Gastrocnemius medialis (tissue), 4 donors: Measurements from ENCODE around the gene FAM228A. TPM values are rescaled to one million over a fixed set of nuclear protein-coding genes. Genes with fewer than 3 reads are reported as not detected.

ENCODE experiments used
- ATAC-seq, 2 donors: fragments of 150-250 bp; one replicate each; pipeline ENCODE4 v1.9.1; 2016
- DNase-seq, 2 donors: peaks; one replicate each; pipeline ENCODE4 v3.0.0-alpha.2; 2019
- H3K27ac ChIP-seq, 4 donors: fragments of 200-600 bp; sonication (generic); 1 replicate in 1 of 4; 2 replicates in 3 of 4; pipeline ENCODE4 v1.5.1; 2016 to 2018; ENCODE audit warnings: mild to moderate bottlenecking in 2 of 4, moderate library complexity in 1 of 4
- H3K27me3 ChIP-seq, 3 donors: fragments of 200-600 bp; sonication (generic) in 2 of 3; 1 replicate in 1 of 3; 2 replicates in 2 of 3; pipeline versions ENCODE4 v1.5.1 to v1.6.0; 2016 to 2019; ENCODE audit warnings: mild to moderate bottlenecking in 1 of 3, moderate library complexity in 1 of 3
- H3K36me3 ChIP-seq, 2 donors: fragments of 200-600 bp; sonication (generic) in 1 of 2; one replicate each; pipeline ENCODE4 v1.5.1; 2017 to 2018
- H3K4me1 ChIP-seq, 2 donors: fragments of 200-600 bp; sonication (generic) in 1 of 2; one replicate each; pipeline ENCODE4 v1.5.1; 2016 to 2017; ENCODE audit warnings: mild to moderate bottlenecking in 2 of 2
- H3K4me3 ChIP-seq, 4 donors: fragments of 200-600 bp; sonication (generic) in 3 of 4; 1 replicate in 1 of 4; 2 replicates in 3 of 4; pipeline ENCODE4 v1.5.1; 2016 to 2019; ENCODE audit warnings: mild to moderate bottlenecking in 2 of 4
- H3K9me3 ChIP-seq, 3 donors: fragments of 200-600 bp; sonication (generic) in 2 of 3; 1 replicate in 1 of 3; 2 replicates in 2 of 3; pipeline ENCODE4 v1.5.1; 2016 to 2019
- CTCF ChIP-seq, 5 experiments: fragments of 450-650 bp in 3 of 5; fragments of 200-600 bp in 2 of 5; sonication (generic) in 2 of 5; IDR thresholded peaks in 4 of 5; conservative IDR thresholded peaks in 1 of 5; 1 replicate in 4 of 5; 2 replicates in 1 of 5; pipeline ENCODE4 v1.5.1; 2016 to 2019; ENCODE audit warnings: antibody characterized with exemption in 5 of 5, mild to moderate bottlenecking in 3 of 5, moderate library complexity in 3 of 5
- POLR2A ChIP-seq, 2 donors: fragments of 450-650 bp; IDR thresholded peaks; one replicate each; pipeline ENCODE4 v1.6.1; 2017; ENCODE audit warnings: antibody characterized with exemption in 2 of 2, mild to moderate bottlenecking in 2 of 2, moderate library complexity in 2 of 2
- in situ Hi-C, 4 donors: fragments of 200-750 bp; cut with MboI; loops; one replicate each; pipeline versions ENCODE4 v1.15.0 to v1.8.0; 2017; ENCODE audit warnings: low sequenced_read_pairs in 4 of 4
- intact Hi-C: fragments of 100-400 bp; cut with DNase I; formaldehyde crosslinking; loops from one replicate; pipeline ENCODE4 v1.15.1; 2023; ENCODE audit warnings: low total_unique reads
- total RNA-seq, 4 donors: library from RNA; depleted of rRNA; stranded (reverse); fragments of >200 nt; gene quantifications; one replicate each; pipeline versions ENCODE4 v1.1.0 to v1.2.3, GENCODE V29; 2016

The FAM228A gene
- total RNA-seq, 4 donors from 2014 or later = 0.39 to 0.41 TPM; not detected in 2

DNA sequence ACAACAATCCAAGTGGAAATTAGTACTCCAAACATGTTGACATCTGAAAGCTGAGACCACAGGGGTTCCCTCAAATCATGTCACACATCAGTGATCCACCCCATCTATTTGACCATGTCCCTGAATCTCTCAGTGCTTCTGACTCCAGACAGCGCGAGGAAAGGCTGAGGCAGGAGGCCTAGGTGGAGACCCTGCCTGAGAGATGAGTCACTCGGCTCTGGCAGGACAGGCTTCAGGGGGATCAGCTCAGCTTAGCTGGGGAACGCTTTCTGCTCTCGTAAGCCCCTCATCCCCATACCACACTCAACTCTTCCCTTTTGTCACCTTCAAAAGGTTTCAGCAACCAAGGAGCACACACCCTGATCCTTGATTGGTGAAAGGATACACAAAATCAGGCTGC is 5.8 kb upstream of the FAM228A start:
- Histone ChIP-seq H3K27me3 (no peaks in the 10 kb centered on the region), H3K27ac (no peak overlapping the region), H3K4me1 (no peaks in the 10 kb centered on the region), H3K4me3 (no peak overlapping the region), H3K36me3 (no peaks in the 10 kb centered on the region), H3K9me3 (no peaks in the 10 kb centered on the region)
- intact Hi-C loops = no loop called here
- TF ChIP-seq POLR2A (IDR thresholded peaks at IDR 0.05) (no peak), CTCF (IDR thresholded peaks at IDR 0.05 in 4 of 5, conservative IDR thresholded peaks at IDR 0.05 in 1 of 5) (no peak)
- no peak for DNase-seq
- in situ Hi-C loops = no loop called here
- ATAC-seq = no peak

DNA sequence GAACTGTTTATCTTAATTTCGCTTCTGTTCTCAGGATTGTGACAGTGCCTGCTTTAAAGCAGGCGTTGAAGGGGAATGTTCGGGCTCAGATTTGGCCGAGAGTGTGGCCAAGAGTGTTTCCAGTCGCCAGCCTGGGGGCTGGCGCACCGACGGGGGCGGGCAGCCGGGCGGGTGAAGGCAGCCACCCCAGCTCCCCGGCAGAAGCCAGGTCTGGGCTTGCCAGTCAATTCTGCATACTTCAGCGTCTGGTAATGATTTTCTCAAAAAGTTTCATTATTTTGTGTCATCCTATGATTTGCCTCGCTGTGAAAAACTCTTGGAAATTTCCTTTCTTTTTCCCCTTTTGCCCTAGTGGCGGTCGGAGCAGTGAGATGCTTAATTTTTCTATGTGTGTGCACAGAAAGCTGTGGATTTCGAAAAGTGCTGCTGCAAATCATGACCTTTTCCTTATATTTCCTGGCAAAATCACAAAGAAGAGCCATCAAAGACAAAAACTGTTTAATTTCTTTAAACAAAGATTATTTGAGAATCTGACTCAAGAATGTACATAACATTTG is 856 bp downstream of the FAM228A start:
- no peaks in the 10 kb centered on the region for H3K4me1 ChIP-seq
- no peak overlapping the region for H3K27ac ChIP-seq
- TF ChIP-seq POLR2A (IDR thresholded peaks at IDR 0.05) = no peak
- no peak for TF ChIP-seq CTCF (IDR thresholded peaks at IDR 0.05 in 4 of 5, conservative IDR thresholded peaks at IDR 0.05 in 1 of 5)
- H3K27me3 ChIP-seq = no peaks in the 10 kb centered on the region
- H3K4me3 ChIP-seq = no peak overlapping the region
- in situ Hi-C loops = no loop called here
- H3K9me3 ChIP-seq = no peaks in the 10 kb centered on the region
- DNase-seq = no peak
- intact Hi-C loops = no loop called here
- ATAC-seq = no peak
- H3K36me3 ChIP-seq = no peaks in the 10 kb centered on the region

DNA sequence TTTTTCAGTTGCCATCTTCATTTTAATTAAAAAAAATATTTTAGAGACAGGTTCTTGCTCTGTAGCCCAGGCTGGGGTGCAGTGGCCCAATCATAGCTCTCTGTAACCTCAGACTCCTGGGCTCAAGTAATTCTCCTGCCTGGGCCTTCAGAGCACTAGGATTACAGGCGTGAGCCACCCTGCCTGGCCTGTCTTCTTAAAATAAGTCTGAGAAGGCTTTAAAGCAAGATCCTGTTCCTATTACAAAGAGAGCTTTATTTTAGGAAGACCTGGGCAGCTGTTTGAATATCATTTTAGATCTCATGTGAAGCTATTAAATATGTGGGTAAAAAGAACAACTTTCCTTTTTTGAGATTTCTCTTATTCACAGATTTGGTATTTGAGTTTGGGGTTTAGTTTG is 1.5 kb downstream of the FAM228A start:
- in situ Hi-C loops = no loop called here
- DNase-seq = no peak
- no peak for TF ChIP-seq POLR2A (IDR thresholded peaks at IDR 0.05)
- no peak for TF ChIP-seq CTCF (IDR thresholded peaks at IDR 0.05 in 4 of 5, conservative IDR thresholded peaks at IDR 0.05 in 1 of 5)
- Histone ChIP-seq H3K27me3 (no peaks in the 10 kb centered on the region), H3K36me3 (no peaks in the 10 kb centered on the region), H3K27ac (no peak overlapping the region), H3K9me3 (no peaks in the 10 kb centered on the region), H3K4me1 (no peaks in the 10 kb centered on the region), H3K4me3 (no peak overlapping the region)
- intact Hi-C loops = no loop called here
- no peak for ATAC-seq

DNA sequence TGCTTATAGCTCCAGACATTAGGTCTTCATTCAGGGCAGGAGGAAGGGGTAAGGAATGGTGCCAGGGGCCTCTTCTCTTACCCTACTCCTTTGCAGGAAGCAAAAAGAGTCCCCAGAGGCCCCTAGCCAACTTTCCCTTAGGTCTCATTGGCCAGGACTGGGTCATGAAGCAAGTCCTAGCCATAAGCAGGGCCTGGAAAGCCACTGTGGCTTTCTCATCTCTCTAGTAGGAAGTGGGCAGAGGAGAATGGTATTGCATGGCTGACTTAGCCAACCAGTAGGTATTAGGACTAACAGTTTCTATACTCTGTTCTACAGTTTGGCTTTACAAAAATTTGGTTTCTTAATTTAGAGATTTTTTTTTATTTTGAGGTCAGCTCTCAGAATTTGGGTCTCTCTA is 4.8 kb downstream of the FAM228A start:
- no peaks in the 10 kb centered on the region for H3K9me3 ChIP-seq
- H3K27ac ChIP-seq = no peak overlapping the region
- in situ Hi-C loops = no loop called here
- intact Hi-C loops = no loop called here
- H3K4me3 ChIP-seq = no peak overlapping the region
- ATAC-seq (no peak), DNase-seq (no peak)
- H3K4me1 ChIP-seq = no peaks in the 10 kb centered on the region
- no peaks in the 10 kb centered on the region for H3K36me3 ChIP-seq
- H3K27me3 ChIP-seq = no peaks in the 10 kb centered on the region
- no peak for TF ChIP-seq CTCF (IDR thresholded peaks at IDR 0.05 in 4 of 5, conservative IDR thresholded peaks at IDR 0.05 in 1 of 5)
- TF ChIP-seq POLR2A (IDR thresholded peaks at IDR 0.05) = no peak

- H3K4me3 ChIP-seq = no peak overlapping the region
- H3K9me3 ChIP-seq = no peaks in the 10 kb centered on the region
- DNase-seq (no peak), ATAC-seq (no peak)
- H3K36me3 ChIP-seq = no peaks in the 10 kb centered on the region
- H3K4me1 ChIP-seq = no peaks in the 10 kb centered on the region
- intact Hi-C loops (no loop called here), in situ Hi-C loops (no loop called here)
- H3K27ac ChIP-seq = no peak overlapping the region
- no peak for TF ChIP-seq CTCF (IDR thresholded peaks at IDR 0.05 in 4 of 5, conservative IDR thresholded peaks at IDR 0.05 in 1 of 5)
- TF ChIP-seq POLR2A (IDR thresholded peaks at IDR 0.05) = no peak
- no peaks in the 10 kb centered on the region for H3K27me3 ChIP-seq
Measured at GRCh38 chr2:24181849-24182248, 7.0 kb downstream of the FAM228A start.
